Adrenal gland (tissue), 5 donors: ENCODE data around the gene ANXA4.

Experiments used
- CTCF ChIP-seq, 6 experiments: fragments of 450-650 bp in 4 of 6; fragments of 200-600 bp in 2 of 6; sonication (generic) in 1 of 6; IDR thresholded peaks; 1 replicate in 5 of 6; 2 replicates in 1 of 6; pipeline versions ENCODE4 v1.5.1 to v1.8.0; 2016 to 2021; ENCODE audit warnings: antibody characterized with exemption in 6 of 6, mild to moderate bottlenecking in 2 of 6, moderate library complexity in 1 of 6
- POLR2A ChIP-seq, 2 donors: fragments of 450-650 bp; IDR thresholded peaks; one replicate each; pipeline ENCODE4 v1.6.1; 2017; ENCODE audit warnings: antibody characterized with exemption in 2 of 2, mild to moderate bottlenecking in 2 of 2, moderate library complexity in 1 of 2
- donor health status: DM: no; HTN: no; CAD: no.

GRCh38 chr2:69831354-69831905 lies 89.5 kb downstream of the ANXA4 start:
- TF ChIP-seq CTCF (IDR thresholded peaks at IDR 0.05) (no peak), POLR2A (IDR thresholded peaks at IDR 0.05) (no peak)
